SK-N-SH treated with all-trans-retinoic acid at 6 μM for 48 hours (cell line): Measurements from ENCODE around the gene ATXN2L.

Experiments used
- ARNTL ChIP-seq: fragments of 450-650 bp; formaldehyde crosslinking; IDR thresholded peaks from 2 replicates; pipeline ENCODE4 v1.5.0; 2020; ENCODE audit warnings: low read depth, mild to moderate bottlenecking, moderate library complexity, borderline replicate concordance
- CSDC2 ChIP-seq: fragments of 250-450 bp; sonication (Bioruptor Pico); IDR thresholded peaks from 2 replicates; pipeline ENCODE4 v1.5.0; 2020; ENCODE audit warnings: mild to moderate bottlenecking, moderate library complexity
- ESRRG ChIP-seq: fragments of 250-450 bp; sonication (Bioruptor Pico); IDR thresholded peaks from 2 replicates; pipeline ENCODE4 v1.6.1; 2021; ENCODE audit warnings: mild to moderate bottlenecking
- ISL1 ChIP-seq: fragments of 250-450 bp; sonication (Bioruptor Pico); IDR thresholded peaks from 2 replicates; pipeline ENCODE4 v2.1.2; 2022; ENCODE audit warnings: mild to moderate bottlenecking, moderate library complexity
- RARB ChIP-seq: fragments of 250-450 bp; sonication (Bioruptor Pico); IDR thresholded peaks from 2 replicates; pipeline ENCODE4 v1.8.0; 2021; ENCODE audit warnings: mild to moderate bottlenecking, moderate library complexity
- TCF4 ChIP-seq: fragments of 250-450 bp; sonication (Bioruptor Pico); IDR thresholded peaks from 2 replicates; pipeline ENCODE4 v1.8.0; 2021; ENCODE audit warnings: mild to moderate bottlenecking, moderate library complexity, borderline replicate concordance
- ZC3H10 ChIP-seq: fragments of 250-450 bp; sonication (Bioruptor Pico); IDR thresholded peaks from 2 replicates; pipeline ENCODE4 v1.5.1; 2021; ENCODE audit warnings: mild to moderate bottlenecking, moderate library complexity
- ZFP30 ChIP-seq: fragments of 450-650 bp; formaldehyde crosslinking; IDR thresholded peaks from 2 replicates; pipeline ENCODE4 v1.5.0; 2022; ENCODE audit warnings: mild to moderate bottlenecking, moderate library complexity
- ZNF565 ChIP-seq: fragments of 450-650 bp; formaldehyde crosslinking; conservative IDR thresholded peaks from 2 replicates; pipeline ENCODE4 v1.5.0; 2020; ENCODE audit warnings: low read depth, mild to moderate bottlenecking, moderate library complexity
- ZNF70 ChIP-seq: fragments of 450-650 bp; formaldehyde crosslinking; IDR thresholded peaks from 2 replicates; pipeline ENCODE4 v1.5.0; 2020; ENCODE audit warnings: mild to moderate bottlenecking, moderate library complexity
- TF ChIP-seq, protein P1 (sequence below): fragments of 250-450 bp; sonication (Bioruptor Pico); IDR thresholded peaks from 2 replicates; pipeline ENCODE4 v1.8.0; 2021; ENCODE audit warnings: low read depth, mild to moderate bottlenecking, moderate library complexity, borderline replicate concordance
- TF ChIP-seq, protein P2 (sequence below): fragments of 250-450 bp; sonication (Bioruptor Pico); IDR thresholded peaks from 2 replicates; pipeline ENCODE4 v1.8.0; 2020; ENCODE audit warnings: mild to moderate bottlenecking, moderate library complexity, borderline replicate concordance
- TF ChIP-seq, protein P3 (sequence below): fragments of 250-450 bp; sonication (Bioruptor Pico); IDR thresholded peaks from 2 replicates; pipeline ENCODE4 v1.5.0; 2020; ENCODE audit warnings: mild to moderate bottlenecking, moderate library complexity
- TF ChIP-seq, protein P4 (sequence below): fragments of 250-450 bp; sonication (Bioruptor Pico); IDR thresholded peaks from 2 replicates; pipeline ENCODE4 v1.5.1; 2021; ENCODE audit warnings: mild to moderate bottlenecking, moderate library complexity

DNA sequence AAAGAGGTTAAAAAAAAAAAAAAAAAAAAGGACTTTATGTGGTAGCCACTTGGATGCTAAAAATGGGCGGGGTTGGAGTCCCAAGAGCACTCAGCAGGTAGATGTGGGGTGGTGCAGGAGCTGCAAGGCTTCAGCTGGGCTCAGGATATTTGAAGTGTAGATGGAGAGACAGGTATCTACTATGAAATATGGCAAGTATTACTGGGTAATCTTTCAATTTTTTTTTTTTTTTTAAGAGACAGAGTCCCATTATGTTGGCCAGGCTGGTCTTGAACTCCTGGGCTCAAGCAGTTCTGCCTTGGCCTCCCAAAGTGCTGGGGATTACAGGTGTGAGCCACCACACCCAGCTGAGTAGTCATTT is 15.7 kb downstream of the ATXN2L start:
- TF ChIP-seq ISL1, result no peak
- TF ChIP-seq, protein P1, sequence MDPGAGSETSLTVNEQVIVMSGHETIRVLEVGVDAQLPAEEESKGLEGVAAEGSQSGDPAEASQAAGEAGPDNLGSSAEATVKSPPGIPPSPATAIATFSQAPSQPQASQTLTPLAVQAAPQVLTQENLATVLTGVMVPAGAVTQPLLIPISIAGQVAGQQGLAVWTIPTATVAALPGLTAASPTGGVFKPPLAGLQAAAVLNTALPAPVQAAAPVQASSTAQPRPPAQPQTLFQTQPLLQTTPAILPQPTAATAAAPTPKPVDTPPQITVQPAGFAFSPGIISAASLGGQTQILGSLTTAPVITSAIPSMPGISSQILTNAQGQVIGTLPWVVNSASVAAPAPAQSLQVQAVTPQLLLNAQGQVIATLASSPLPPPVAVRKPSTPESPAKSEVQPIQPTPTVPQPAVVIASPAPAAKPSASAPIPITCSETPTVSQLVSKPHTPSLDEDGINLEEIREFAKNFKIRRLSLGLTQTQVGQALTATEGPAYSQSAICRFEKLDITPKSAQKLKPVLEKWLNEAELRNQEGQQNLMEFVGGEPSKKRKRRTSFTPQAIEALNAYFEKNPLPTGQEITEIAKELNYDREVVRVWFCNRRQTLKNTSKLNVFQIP (CRISPR knock-in tag), result no peak
- no peak for TF ChIP-seq RARB
- TF ChIP-seq, protein P2, sequence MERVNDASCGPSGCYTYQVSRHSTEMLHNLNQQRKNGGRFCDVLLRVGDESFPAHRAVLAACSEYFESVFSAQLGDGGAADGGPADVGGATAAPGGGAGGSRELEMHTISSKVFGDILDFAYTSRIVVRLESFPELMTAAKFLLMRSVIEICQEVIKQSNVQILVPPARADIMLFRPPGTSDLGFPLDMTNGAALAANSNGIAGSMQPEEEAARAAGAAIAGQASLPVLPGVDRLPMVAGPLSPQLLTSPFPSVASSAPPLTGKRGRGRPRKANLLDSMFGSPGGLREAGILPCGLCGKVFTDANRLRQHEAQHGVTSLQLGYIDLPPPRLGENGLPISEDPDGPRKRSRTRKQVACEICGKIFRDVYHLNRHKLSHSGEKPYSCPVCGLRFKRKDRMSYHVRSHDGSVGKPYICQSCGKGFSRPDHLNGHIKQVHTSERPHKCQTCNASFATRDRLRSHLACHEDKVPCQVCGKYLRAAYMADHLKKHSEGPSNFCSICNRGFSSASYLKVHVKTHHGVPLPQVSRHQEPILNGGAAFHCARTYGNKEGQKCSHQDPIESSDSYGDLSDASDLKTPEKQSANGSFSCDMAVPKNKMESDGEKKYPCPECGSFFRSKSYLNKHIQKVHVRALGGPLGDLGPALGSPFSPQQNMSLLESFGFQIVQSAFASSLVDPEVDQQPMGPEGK, result no peak
- TF ChIP-seq ZFP30 (CRISPR knock-in tag), result no peak
- TF ChIP-seq ZNF565, result no peak
- no peak for TF ChIP-seq ARNTL (CRISPR knock-in tag)
- TF ChIP-seq, protein P3, sequence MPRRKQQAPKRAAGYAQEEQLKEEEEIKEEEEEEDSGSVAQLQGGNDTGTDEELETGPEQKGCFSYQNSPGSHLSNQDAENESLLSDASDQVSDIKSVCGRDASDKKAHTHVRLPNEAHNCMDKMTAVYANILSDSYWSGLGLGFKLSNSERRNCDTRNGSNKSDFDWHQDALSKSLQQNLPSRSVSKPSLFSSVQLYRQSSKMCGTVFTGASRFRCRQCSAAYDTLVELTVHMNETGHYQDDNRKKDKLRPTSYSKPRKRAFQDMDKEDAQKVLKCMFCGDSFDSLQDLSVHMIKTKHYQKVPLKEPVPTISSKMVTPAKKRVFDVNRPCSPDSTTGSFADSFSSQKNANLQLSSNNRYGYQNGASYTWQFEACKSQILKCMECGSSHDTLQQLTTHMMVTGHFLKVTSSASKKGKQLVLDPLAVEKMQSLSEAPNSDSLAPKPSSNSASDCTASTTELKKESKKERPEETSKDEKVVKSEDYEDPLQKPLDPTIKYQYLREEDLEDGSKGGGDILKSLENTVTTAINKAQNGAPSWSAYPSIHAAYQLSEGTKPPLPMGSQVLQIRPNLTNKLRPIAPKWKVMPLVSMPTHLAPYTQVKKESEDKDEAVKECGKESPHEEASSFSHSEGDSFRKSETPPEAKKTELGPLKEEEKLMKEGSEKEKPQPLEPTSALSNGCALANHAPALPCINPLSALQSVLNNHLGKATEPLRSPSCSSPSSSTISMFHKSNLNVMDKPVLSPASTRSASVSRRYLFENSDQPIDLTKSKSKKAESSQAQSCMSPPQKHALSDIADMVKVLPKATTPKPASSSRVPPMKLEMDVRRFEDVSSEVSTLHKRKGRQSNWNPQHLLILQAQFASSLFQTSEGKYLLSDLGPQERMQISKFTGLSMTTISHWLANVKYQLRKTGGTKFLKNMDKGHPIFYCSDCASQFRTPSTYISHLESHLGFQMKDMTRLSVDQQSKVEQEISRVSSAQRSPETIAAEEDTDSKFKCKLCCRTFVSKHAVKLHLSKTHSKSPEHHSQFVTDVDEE, result no peak
- TF ChIP-seq CSDC2 (CRISPR knock-in tag), result no peak
- TF ChIP-seq, protein P4, sequence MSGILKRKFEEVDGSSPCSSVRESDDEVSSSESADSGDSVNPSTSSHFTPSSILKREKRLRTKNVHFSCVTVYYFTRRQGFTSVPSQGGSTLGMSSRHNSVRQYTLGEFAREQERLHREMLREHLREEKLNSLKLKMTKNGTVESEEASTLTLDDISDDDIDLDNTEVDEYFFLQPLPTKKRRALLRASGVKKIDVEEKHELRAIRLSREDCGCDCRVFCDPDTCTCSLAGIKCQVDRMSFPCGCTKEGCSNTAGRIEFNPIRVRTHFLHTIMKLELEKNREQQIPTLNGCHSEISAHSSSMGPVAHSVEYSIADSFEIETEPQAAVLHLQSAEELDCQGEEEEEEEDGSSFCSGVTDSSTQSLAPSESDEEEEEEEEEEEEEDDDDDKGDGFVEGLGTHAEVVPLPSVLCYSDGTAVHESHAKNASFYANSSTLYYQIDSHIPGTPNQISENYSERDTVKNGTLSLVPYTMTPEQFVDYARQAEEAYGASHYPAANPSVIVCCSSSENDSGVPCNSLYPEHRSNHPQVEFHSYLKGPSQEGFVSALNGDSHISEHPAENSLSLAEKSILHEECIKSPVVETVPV (CRISPR knock-in tag), result no peak
- TF ChIP-seq TCF4 (CRISPR knock-in tag), result no peak
- no peak for TF ChIP-seq ZNF70 (CRISPR knock-in tag)
- no peak for TF ChIP-seq ZC3H10 (CRISPR knock-in tag)
- no peak for TF ChIP-seq ESRRG (CRISPR knock-in tag)
